Heart left ventricle (tissue), 16 donors: Measurements from ENCODE around the gene CAMK2D. TPM values are rescaled to one million over a fixed set of nuclear protein-coding genes. Genes with fewer than 3 reads are reported as not detected.
A peak's percentile ranks its signal among the peaks of the same experiment; 100 is the strongest.

Source experiments
- ATAC-seq, 4 donors: fragments of 200-7000 bp; cut with Tn5 transposase; one replicate each; pipeline ENCODE4 v1.9.1; 2020 to 2022; ENCODE audit warnings: moderate library complexity in 4 of 4, mild to moderate bottlenecking in 3 of 4, moderate number of reproducible peaks in 1 of 4
- DNase-seq, 5 donors: peaks; one replicate each; pipeline ENCODE4 v3.0.0-alpha.2; 2020
- H3K27ac ChIP-seq, 12 donors: fragments of 200-600 bp; sonication (generic) in 4 of 12; one replicate each; pipeline versions ENCODE4 v1.5.0 to v1.8.0; 2016 to 2022; ENCODE audit warnings: mild to moderate bottlenecking in 2 of 12
- H3K27me3 ChIP-seq, 9 donors: fragments of 200-600 bp; sonication (generic) in 2 of 9; one replicate each; pipeline versions ENCODE4 v1.5.1 to v1.8.0; 2016 to 2022; ENCODE audit warnings: mild to moderate bottlenecking in 3 of 9
- H3K36me3 ChIP-seq, 9 donors: fragments of 200-600 bp; sonication (generic) in 2 of 9; one replicate each; pipeline versions ENCODE4 v1.5.0 to v1.8.0; 2018 to 2022; ENCODE audit warnings: mild to moderate bottlenecking in 2 of 9
- H3K4me1 ChIP-seq, 12 donors: fragments of 200-600 bp; sonication (generic) in 4 of 12; one replicate each; pipeline versions ENCODE4 v1.5.0 to v1.8.0; 2016 to 2022; ENCODE audit warnings: mild to moderate bottlenecking in 3 of 12
- H3K4me3 ChIP-seq, 12 donors: fragments of 200-600 bp; sonication (generic) in 4 of 12; one replicate each; pipeline versions ENCODE4 v1.5.0 to v1.8.0; 2017 to 2022; ENCODE audit warnings: mild to moderate bottlenecking in 9 of 12, moderate library complexity in 4 of 12
- H3K9me3 ChIP-seq, 12 donors: fragments of 200-600 bp; sonication (generic) in 4 of 12; one replicate each; pipeline versions ENCODE4 v1.5.0 to v1.8.0; 2016 to 2022; ENCODE audit warnings: mild to moderate bottlenecking in 1 of 12
- POLR2A ChIP-seq, 2 donors: fragments of 450-650 bp; IDR thresholded peaks; one replicate each; pipeline ENCODE4 v1.6.1; 2017; ENCODE audit warnings: antibody characterized with exemption in 2 of 2, mild to moderate bottlenecking in 2 of 2, moderate library complexity in 2 of 2
- WGBS, 4 donors: extraction: QIAGEN DNeasy Blood & Tissue Kit in 2 of 4; methylation state at CpG; one replicate each; pipeline versions ENCODE4 v1.1.5 to v1.1.7; 2013 to 2018; 5-methylcytosine and 5-hydroxymethylcytosine counted together
- intact Hi-C, 10 donors: fragments of 100-400 bp; cut with DNase I; formaldehyde crosslinking; loops; one replicate each; pipeline versions ENCODE4 v1.11.1 to v1.14.2; 2022
- polyA plus RNA-seq, 2 donors: library from polyadenylated mRNA; stranded (reverse); fragments of 200-250 nt; gene quantifications; one replicate each; pipeline ENCODE4 v1.2.3, GENCODE V29; 2013
- total RNA-seq, 9 donors: library from RNA; depleted of rRNA in 2 of 9; stranded (reverse); fragments of >200 nt in 2 of 9; fragmentation: NEBNext Ultra II Directional in 3 of 9; extraction: Animal tissue kit (Norgen Biotek cat#: 25700) in 3 of 9; gene quantifications; one replicate each; pipeline versions ENCODE4 v1.1.0 to v1.2.4, GENCODE V29; 2016 to 2023
- TF ChIP-seq, protein P1 (sequence below), 12 donors: fragments of 200-600 bp; sonication (generic) in 4 of 12; IDR thresholded peaks; one replicate each; pipeline versions ENCODE4 v1.5.0 to v1.8.0; 2018 to 2022; ENCODE audit warnings: antibody characterized with exemption in 12 of 12, mild to moderate bottlenecking in 5 of 12
- donor health status: ischemic (EF 13 %, LVEDD 7.1; RV severe dilation, severe dysfunction).
- donor health status: healthy with polysubstance abuse.
- donor health status: DM: no; HTN: yes; CAD: no.
- donor health status: DM: no; HTN: no; CAD: no.
- donor health status: ischemic (EF 25% LVEDD 6.9; RV normal size, moderate dysfunction).
- donor health status: ischemic (EF 25% LVEDD 5.7; RV mildly dilated, moderate dysfunction).
- donor health status: healthy.
- donor health status: DM: yes; HTN: yes; CAD: no.
- donor health status: ischemic (EF 35%, LVEDD 5.7; RV mildly dilated, moderate dysfunction).
- donor health status: nonischemic (EF 11% LVEDD 7.7; RV severe dilation, severe dysfunction).
- donor health status: DM: yes; HTN: yes; CAD: no.
- donor health status: PGD.
- donor health status: ischemic (EF 29% LVEDD 5.4; RV normal size, mild dysfunction).
- donor health status: nonischemic (EF 23%, LVEDD 6.1; RV moderate dilation, normal function).

Gene CAMK2D
- total and polyA plus RNA-seq, 11 donors: 40.9 to 294 (median 215) TPM

DNA sequence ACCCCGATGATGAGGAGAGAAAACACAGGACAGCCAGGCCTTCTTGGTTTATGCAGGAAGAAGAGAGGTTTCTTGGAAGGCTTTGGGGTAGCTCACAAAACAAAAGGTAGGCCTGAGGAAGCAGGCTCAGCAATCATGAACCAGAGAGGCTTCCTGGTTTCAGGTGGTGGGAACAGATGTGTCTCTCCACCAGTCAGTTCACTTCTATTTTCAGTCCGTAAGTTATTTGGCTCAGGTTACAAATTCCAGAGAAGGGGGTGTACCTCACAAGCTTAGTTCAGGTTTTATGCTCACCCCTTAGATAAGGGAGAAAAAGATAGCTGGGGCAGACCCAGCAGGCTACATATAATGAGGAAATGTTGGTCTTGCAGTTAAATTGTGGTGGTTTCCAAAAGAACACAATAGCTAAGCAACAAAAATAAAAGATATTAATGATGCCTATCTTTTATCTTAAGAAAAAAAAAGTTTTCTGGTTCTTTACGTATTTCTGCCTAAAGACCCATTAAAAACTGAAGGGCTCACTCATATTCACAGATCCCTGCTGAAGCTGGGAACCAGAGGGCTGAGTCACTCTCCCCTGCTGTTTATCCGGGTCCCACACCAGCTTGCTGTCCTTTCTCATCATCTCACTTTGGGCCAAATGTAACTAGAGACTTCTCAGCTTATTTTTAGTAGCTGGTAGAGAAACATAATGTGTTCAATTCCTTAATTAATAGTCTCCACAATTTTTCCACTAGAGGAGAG is 177.0 kb downstream of the CAMK2D start:
- H3K4me1 ChIP-seq: peaks cover 5 to 68% (median 36%) of the 10 kb centered on the region in 12 donors
- intact Hi-C loops: loop anchor here in 1 of 10 donors (10.0 kb wide), 1 partner anchor 50 kb away; no protein-coding TSS in a partner anchor
- DNase-seq (peak in 2 of 5 donors; percentile 36 to 61), ATAC-seq (peak in 3 of 4 donors; percentile 49 to 67 (median 49))
- 49 to 55% (median 52%) methylated on average over 4 of the region's 4 CpGs for WGBS, 4 donors
- H3K4me3 ChIP-seq: no peak overlapping the region
- H3K27ac ChIP-seq: peak overlapping the region; percentile 30 to 93 (median 80)
- no peaks in the 10 kb centered on the region for H3K36me3 ChIP-seq
- no peaks in the 10 kb centered on the region for H3K9me3 ChIP-seq
- TF ChIP-seq POLR2A (IDR thresholded peaks at IDR 0.05): no peak
- TF ChIP-seq, protein P1, sequence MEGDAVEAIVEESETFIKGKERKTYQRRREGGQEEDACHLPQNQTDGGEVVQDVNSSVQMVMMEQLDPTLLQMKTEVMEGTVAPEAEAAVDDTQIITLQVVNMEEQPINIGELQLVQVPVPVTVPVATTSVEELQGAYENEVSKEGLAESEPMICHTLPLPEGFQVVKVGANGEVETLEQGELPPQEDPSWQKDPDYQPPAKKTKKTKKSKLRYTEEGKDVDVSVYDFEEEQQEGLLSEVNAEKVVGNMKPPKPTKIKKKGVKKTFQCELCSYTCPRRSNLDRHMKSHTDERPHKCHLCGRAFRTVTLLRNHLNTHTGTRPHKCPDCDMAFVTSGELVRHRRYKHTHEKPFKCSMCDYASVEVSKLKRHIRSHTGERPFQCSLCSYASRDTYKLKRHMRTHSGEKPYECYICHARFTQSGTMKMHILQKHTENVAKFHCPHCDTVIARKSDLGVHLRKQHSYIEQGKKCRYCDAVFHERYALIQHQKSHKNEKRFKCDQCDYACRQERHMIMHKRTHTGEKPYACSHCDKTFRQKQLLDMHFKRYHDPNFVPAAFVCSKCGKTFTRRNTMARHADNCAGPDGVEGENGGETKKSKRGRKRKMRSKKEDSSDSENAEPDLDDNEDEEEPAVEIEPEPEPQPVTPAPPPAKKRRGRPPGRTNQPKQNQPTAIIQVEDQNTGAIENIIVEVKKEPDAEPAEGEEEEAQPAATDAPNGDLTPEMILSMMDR (IDR thresholded peaks at IDR 0.05): no peak
- no peaks in the 10 kb centered on the region for H3K27me3 ChIP-seq

DNA sequence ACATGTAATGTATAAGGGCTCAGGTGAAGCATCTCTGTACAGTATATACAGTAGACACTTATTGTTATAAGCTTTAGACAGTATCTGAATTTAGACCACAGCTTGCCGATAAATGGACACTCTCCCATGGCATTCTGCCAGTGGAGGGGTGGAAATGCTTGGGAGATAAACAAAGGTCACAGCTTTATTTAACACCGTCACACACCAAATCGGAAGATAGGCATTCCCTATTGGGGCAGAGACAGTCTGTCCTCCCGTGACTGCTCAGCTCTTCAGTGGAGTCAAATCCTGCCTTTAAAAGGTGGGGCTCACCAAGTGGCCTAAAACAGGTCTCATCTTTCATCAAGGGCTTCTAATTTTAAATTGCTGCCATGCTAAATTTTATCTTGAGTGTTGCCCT is 178.8 kb downstream of the CAMK2D start:
- Histone ChIP-seq H3K27ac (peak overlapping the region; percentile 30 to 93 (median 80)), H3K36me3 (no peaks in the 10 kb centered on the region), H3K9me3 (no peaks in the 10 kb centered on the region), H3K27me3 (no peaks in the 10 kb centered on the region), H3K4me1 (peaks cover 5 to 68% (median 35%) of the 10 kb centered on the region in 12 donors), H3K4me3 (no peak overlapping the region)
- DNase-seq (peak in 4 of 5 donors; percentile 79 to 86 (median 80)), ATAC-seq (peak; percentile 93 to 98 (median 96))
- no peak for TF ChIP-seq POLR2A (IDR thresholded peaks at IDR 0.05)
- TF ChIP-seq, protein P1 (IDR thresholded peaks at IDR 0.05): no peak
- WGBS, 4 donors: 22 to 39% (median 28%) methylated on average over 4 of the region's 4 CpGs
- intact Hi-C loops: loop anchor here in 1 of 10 donors (10.0 kb wide), 1 partner anchor 52 kb away; no protein-coding TSS in a partner anchor

DNA sequence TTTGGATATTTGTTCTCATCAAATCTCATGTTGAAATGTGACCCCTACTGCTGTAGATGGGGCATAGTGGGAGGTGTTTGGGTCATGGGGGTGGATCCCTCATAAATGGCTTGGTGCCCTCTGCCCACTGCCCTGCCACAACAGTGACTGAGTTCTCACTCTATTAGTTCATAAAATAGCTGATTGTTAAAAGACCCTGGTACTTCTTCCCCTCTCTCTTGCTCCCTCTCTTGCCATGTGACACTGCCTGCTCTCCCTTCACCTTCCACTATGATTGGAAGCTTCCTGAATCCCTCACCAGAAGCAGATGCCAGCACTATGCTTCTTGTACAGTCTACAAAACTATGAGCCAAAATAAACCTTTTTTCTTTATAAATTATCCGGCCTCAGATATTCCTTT is 182.2 kb downstream of the CAMK2D start:
- Histone ChIP-seq H3K27ac (peak overlapping the region in 7 of 12 donors; percentile 5 to 83 (median 47)), H3K9me3 (no peaks in the 10 kb centered on the region), H3K27me3 (no peaks in the 10 kb centered on the region), H3K4me1 (peaks cover under 1 to 62% (median 33%) of the 10 kb centered on the region in 12 donors), H3K4me3 (no peak overlapping the region), H3K36me3 (no peaks in the 10 kb centered on the region)
- ATAC-seq (no peak), DNase-seq (no peak)
- WGBS, 4 donors: 83 to 96% (median 87%) methylated on average over 1 of the region's 1 CpG
- intact Hi-C loops: no loop called here
- no peak for TF ChIP-seq POLR2A (IDR thresholded peaks at IDR 0.05)
- TF ChIP-seq, protein P1 (IDR thresholded peaks at IDR 0.05): no peak

DNA sequence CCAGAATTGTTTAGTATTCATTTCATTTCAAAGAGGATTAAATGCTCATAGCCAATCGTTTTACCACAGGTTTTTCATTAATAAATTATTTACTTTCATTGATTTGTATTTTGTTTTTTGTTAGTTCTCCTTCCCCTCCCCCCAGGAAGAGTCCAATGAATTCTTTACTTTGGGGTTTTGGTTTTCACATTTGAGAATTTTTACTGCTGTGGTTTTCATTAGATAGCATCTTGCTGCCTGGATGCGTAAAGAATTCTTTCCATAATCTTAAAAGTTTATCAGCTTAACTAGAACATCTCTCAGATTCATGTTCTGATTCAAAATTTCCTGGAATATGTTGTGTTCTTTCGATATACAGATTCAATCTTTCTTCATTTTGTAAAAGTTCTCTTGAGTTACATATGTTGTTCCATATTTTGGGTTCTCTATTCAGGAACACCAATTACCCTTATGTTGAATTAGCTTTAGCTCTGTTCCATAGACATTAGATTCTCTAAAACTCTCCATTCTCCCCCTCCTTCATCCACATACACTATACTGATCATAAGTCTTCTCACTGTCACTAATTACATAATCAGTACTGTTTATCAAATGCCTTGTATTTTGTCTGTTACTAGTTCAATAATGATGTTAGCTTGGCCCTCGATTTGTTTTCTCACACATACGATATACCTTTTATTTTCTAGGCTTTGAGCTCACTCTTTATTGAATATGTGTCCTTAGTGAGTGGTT is 184.4 kb downstream of the CAMK2D start:
- TF ChIP-seq, protein P1 (IDR thresholded peaks at IDR 0.05): no peak
- TF ChIP-seq POLR2A (IDR thresholded peaks at IDR 0.05): no peak
- no peaks in the 10 kb centered on the region for H3K36me3 ChIP-seq
- ATAC-seq (no peak), DNase-seq (no peak)
- no peak overlapping the region for H3K4me3 ChIP-seq
- no peaks in the 10 kb centered on the region for H3K27me3 ChIP-seq
- H3K4me1 ChIP-seq: peaks cover 5 to 53% (median 32%) of the 10 kb centered on the region in 12 donors
- peaks cover 0 to 5% (median 0%) of the 10 kb centered on the region in 12 donors for H3K9me3 ChIP-seq
- peak overlapping the region in 3 of 12 donors; percentile 22 to 35 (median 25) for H3K27ac ChIP-seq
- 91 to 95% (median 93%) methylated on average over 5 of the region's 5 CpGs for WGBS, 4 donors
- intact Hi-C loops: no loop called here
